GM23338 (cell line): ENCODE results near the gene PDIA6. TPM values are rescaled to one million over a fixed set of nuclear protein-coding genes. Genes with fewer than 3 reads are reported as not detected.

Experiments used
- ATAC-seq: fragments of 200-7000 bp; cut with Tn5 transposase; 3 replicates; pipeline ENCODE4 v1.9.1; 2020
- DNase-seq: peaks from one replicate; pipeline ENCODE4 v3.0.0-alpha.2; 2015; ENCODE audit warnings: low spot score
- H2AFZ ChIP-seq: fragments of 200-600 bp; sonication (generic); 2 replicates; pipeline ENCODE4 v1.8.0; 2016; ENCODE audit warnings: antibody characterized with exemption, mild to moderate bottlenecking, moderate library complexity
- H3F3A ChIP-seq: fragments of 200-600 bp; sonication (generic); replicated peaks from 2 replicates; pipeline ENCODE4 v1.8.0; 2017; ENCODE audit warnings: antibody characterized with exemption, mixed run types, low read depth
- H3K27ac ChIP-seq: fragments of 200-600 bp; sonication (generic); 2 replicates; pipeline ENCODE4 v1.6.1; 2016; ENCODE audit warnings: low read depth
- H3K27me3 ChIP-seq: fragments of 200-600 bp; sonication (generic); 2 replicates; pipeline ENCODE4 v1.8.0; 2016; ENCODE audit warnings: mild to moderate bottlenecking, mixed run types, moderate library complexity; ENCODE audit not compliant: insufficient read depth
- H3K36me3 ChIP-seq: fragments of 200-600 bp; sonication (generic); 2 replicates; pipeline ENCODE4 v1.8.0; 2016; ENCODE audit warnings: mild to moderate bottlenecking; ENCODE audit not compliant: insufficient read depth
- H3K4me1 ChIP-seq: fragments of 200-600 bp; sonication (generic); 2 replicates; pipeline ENCODE4 v1.8.0; 2016; ENCODE audit warnings: mild to moderate bottlenecking, moderate library complexity; ENCODE audit not compliant: insufficient read depth
- H3K4me2 ChIP-seq: fragments of 200-600 bp; sonication (generic); 2 replicates; pipeline ENCODE4 v1.7.1; 2017; ENCODE audit warnings: mixed run types
- H3K4me3 ChIP-seq: fragments of 200-600 bp; sonication (generic); 2 replicates; pipeline ENCODE4 v1.6.1; 2016; ENCODE audit warnings: mixed run types
- H3K79me2 ChIP-seq: fragments of 200-600 bp; sonication (generic); replicated peaks from 2 replicates; pipeline ENCODE4 v1.8.0; 2017; ENCODE audit warnings: mild to moderate bottlenecking; ENCODE audit not compliant: insufficient read depth
- H3K9me2 ChIP-seq: fragments of 200-600 bp; sonication (generic); 2 replicates; pipeline ENCODE4 v1.8.0; 2017; ENCODE audit not compliant: insufficient read depth
- H4K20me1 ChIP-seq: fragments of 200-600 bp; sonication (generic); replicated peaks from 2 replicates; pipeline ENCODE4 v1.8.0; 2017; ENCODE audit warnings: mild to moderate bottlenecking; ENCODE audit not compliant: insufficient read depth
- H3K27ac Mint-ChIP-seq: 2 replicates; pipeline ENCODE4 v1.8.0; 2020; ENCODE audit warnings: inconsistent platforms, mild to moderate bottlenecking, moderate library complexity, mixed read lengths
- H3K27me3 Mint-ChIP-seq: 3 replicates; pipeline ENCODE4 v1.8.0; 2022; ENCODE audit warnings: low read depth, mild to moderate bottlenecking, moderate library complexity, mixed read lengths, inconsistent platforms; ENCODE audit not compliant: insufficient read depth, poor library complexity
- H3K36me3 Mint-ChIP-seq: 3 replicates; pipeline ENCODE4 v1.8.0; 2021; ENCODE audit warnings: low read depth, mild to moderate bottlenecking, inconsistent platforms, moderate library complexity, mixed read lengths
- H3K4me1 Mint-ChIP-seq: 3 replicates; pipeline ENCODE4 v1.8.0; 2020; ENCODE audit warnings: mild to moderate bottlenecking, inconsistent platforms, mixed read lengths
- H3K4me3 Mint-ChIP-seq: 3 replicates; pipeline ENCODE4 v1.8.0; 2021; ENCODE audit warnings: moderate library complexity, mild to moderate bottlenecking, inconsistent platforms, mixed read lengths
- H3K9me3 Mint-ChIP-seq: 3 replicates; pipeline ENCODE4 v1.8.0; 2020; ENCODE audit warnings: moderate library complexity, mild to moderate bottlenecking, inconsistent platforms, mixed read lengths
- CREB1 ChIP-seq: fragments of 250-450 bp; sonication (Bioruptor Pico); IDR thresholded peaks from 2 replicates; pipeline ENCODE4 v1.5.0; 2020; ENCODE audit warnings: low read depth, mild to moderate bottlenecking, moderate library complexity
- CTCF ChIP-seq, 2 experiments: fragments of 200-600 bp in 1 of 2; sonication (generic) in 1 of 2; conservative IDR thresholded peaks; 2 replicates each; pipeline versions ENCODE4 v1.5.1 to v1.6.1; 2016 to 2017; ENCODE audit warnings: antibody characterized with exemption in 2 of 2, low read depth in 2 of 2, mild to moderate bottlenecking in 2 of 2, moderate library complexity in 1 of 2
- ETS1 ChIP-seq: IDR thresholded peaks from 2 replicates; pipeline ENCODE4 v1.6.1; 2016; ENCODE audit warnings: antibody characterized with exemption
- EZH2 ChIP-seq: fragments of 200-600 bp; sonication (generic); IDR thresholded peaks from one replicate; pipeline ENCODE4 v1.8.0; 2017; ENCODE audit warnings: antibody characterized with exemption, mild to moderate bottlenecking, low read depth; ENCODE audit not compliant: unreplicated experiment
- EZH2phosphoT487 ChIP-seq: fragments of 200-600 bp; sonication (generic); IDR thresholded peaks from one replicate; pipeline ENCODE4 v1.8.1; 2018; ENCODE audit warnings: antibody characterized with exemption; ENCODE audit not compliant: unreplicated experiment
- JUNB ChIP-seq: IDR thresholded peaks from one replicate; pipeline ENCODE4 v1.6.1; 2016; ENCODE audit warnings: antibody characterized with exemption; ENCODE audit not compliant: unreplicated experiment
- NANOG ChIP-seq: IDR thresholded peaks from 2 replicates; pipeline ENCODE4 v1.6.1; 2016; ENCODE audit warnings: antibody characterized with exemption, borderline replicate concordance
- POLR2AphosphoS5 ChIP-seq: IDR thresholded peaks from 2 replicates; pipeline ENCODE4 v1.6.1; 2016; ENCODE audit warnings: antibody characterized with exemption, low read depth
- REST ChIP-seq: IDR thresholded peaks from one replicate; pipeline ENCODE4 v1.6.1; 2018; ENCODE audit warnings: antibody characterized with exemption; ENCODE audit not compliant: unreplicated experiment
- STAT1 ChIP-seq: IDR thresholded peaks from one replicate; pipeline ENCODE4 v1.6.1; 2016; ENCODE audit warnings: antibody characterized with exemption; ENCODE audit not compliant: unreplicated experiment
- ZNF114 ChIP-seq: fragments of 250-450 bp; sonication (Bioruptor Pico); IDR thresholded peaks from 2 replicates; pipeline ENCODE4 v1.5.0; 2020; ENCODE audit warnings: mild to moderate bottlenecking, moderate library complexity
- ZNF331 ChIP-seq: fragments of 250-450 bp; sonication (Bioruptor Pico); IDR thresholded peaks from 2 replicates; pipeline ENCODE4 v1.5.0; 2020; ENCODE audit warnings: low read depth, mild to moderate bottlenecking, moderate library complexity
- ZNF462 ChIP-seq: fragments of 250-450 bp; sonication (Bioruptor Pico); IDR thresholded peaks from 2 replicates; pipeline ENCODE4 v1.5.0; 2020; ENCODE audit warnings: mild to moderate bottlenecking, moderate library complexity
- polyA plus RNA-seq: library from polyadenylated mRNA; unstranded; fragments of >200 nt; fragmentation: Nextera tagmentation; extraction: Ambion mirVana; gene quantifications from 2 replicates; pipeline ENCODE4 v1.2.1, GENCODE V29; 2016
- total RNA-seq: library from RNA; depleted of rRNA; stranded (reverse); fragments of >200 nt; shearing (Covaris generic); gene quantifications from 2 replicates; pipeline ENCODE4 v1.2.3, GENCODE V29; 2014

The PDIA6 gene
- total and polyA plus RNA-seq, 2 experiments from 2014 or later, result 331 to 382 TPM

- Histone ChIP-seq H3F3A (0 out of 2 replicates have a peak, but pooled peaks cover 9% of the 10 kb centered on the region), H3K4me1 (no peaks in the 10 kb centered on the region), H3K27me3 (no peaks in the 10 kb centered on the region), H2AFZ (no peak overlapping the region), H4K20me1 (peaks cover 43% of the 10 kb centered on the region), H3K79me2 (peaks cover 44% of the 10 kb centered on the region), H3K36me3 (peaks cover 89% of the 10 kb centered on the region), H3K27ac (no peak overlapping the region), H3K4me3 (no peak overlapping the region), H3K4me2 (no peak overlapping the region), H3K9me2 (no peaks in the 10 kb centered on the region)
- Mint-ChIP-seq H3K4me1 (no peaks in the 10 kb centered on the region), H3K27me3 (no peaks in the 10 kb centered on the region), H3K4me3 (no peak overlapping the region), H3K36me3 (peaks cover 94% of the 10 kb centered on the region), H3K27ac (no peak overlapping the region), H3K9me3 (no peaks in the 10 kb centered on the region)
- ATAC-seq, result no peak
- DNase-seq, result no peak
- no peak for TF ChIP-seq REST
- TF ChIP-seq ETS1, result no peak
- no peak for TF ChIP-seq CTCF (conservative IDR thresholded peaks at IDR 0.05; ENCODE audit: low read depth in 2 of 2)
- TF ChIP-seq JUNB, result no peak
- TF ChIP-seq ZNF114 (CRISPR knock-in tag), result no peak
- TF ChIP-seq ZNF331 (CRISPR knock-in tag), result no peak
- no peak for TF ChIP-seq POLR2AphosphoS5
- no peak for TF ChIP-seq EZH2
- TF ChIP-seq CREB1 (CRISPR knock-in tag), result no peak
- TF ChIP-seq ZNF462, result no peak
- TF ChIP-seq STAT1, result no peak
- TF ChIP-seq EZH2phosphoT487, result no peak
- no peak for TF ChIP-seq NANOG
These were observed 22.2 kb downstream of the PDIA6 start for GRCh38 chr2:10790228-10790973.
